Middle frontal gyrus (tissue), 1 donor: ENCODE data around the gene BCAP29.

ENCODE experiments used
- DNase-seq: peaks from one replicate; pipeline ENCODE4 v3.0.0-alpha.2; 2015; ENCODE audit warnings: low spot score; ENCODE audit errors: extremely low spot score

BCAP29 gene

GRCh38 chr7:107661865-107662379 lies 81.9 kb downstream of the BCAP29 start:
- no peak for DNase-seq

- no peak for DNase-seq
These were observed 83.2 kb downstream of the BCAP29 start for GRCh38 chr7:107663196-107663595.

GRCh38 chr7:107666790-107667189 lies 86.7 kb downstream of the BCAP29 start:
- DNase-seq = no peak

GRCh38 chr7:107667341-107667740 lies 87.3 kb downstream of the BCAP29 start:
- DNase-seq = no peak

- no peak for DNase-seq
These were observed 88.2 kb downstream of the BCAP29 start for GRCh38 chr7:107668296-107668695.
